HG03064 (cell line): ENCODE data around the gene HACD2.
"Not testable (repeated sequence)": the region's sequence is repeated elsewhere in the genome, so short reads cannot be mapped to it uniquely, and the experiment has no call there.

ENCODE experiments used
- ATAC-seq: cut with Tn5 transposase; IDR thresholded peaks from one replicate; pipeline ENCODE4 v1.9.1; 2021; ENCODE audit warnings: low read depth; ENCODE audit not compliant: unreplicated experiment

The HACD2 gene

GRCh38 chr3:123611674-123612073 lies 26.8 kb upstream of the HACD2 start:
- ATAC-seq, result not testable (repeated sequence)

DNA sequence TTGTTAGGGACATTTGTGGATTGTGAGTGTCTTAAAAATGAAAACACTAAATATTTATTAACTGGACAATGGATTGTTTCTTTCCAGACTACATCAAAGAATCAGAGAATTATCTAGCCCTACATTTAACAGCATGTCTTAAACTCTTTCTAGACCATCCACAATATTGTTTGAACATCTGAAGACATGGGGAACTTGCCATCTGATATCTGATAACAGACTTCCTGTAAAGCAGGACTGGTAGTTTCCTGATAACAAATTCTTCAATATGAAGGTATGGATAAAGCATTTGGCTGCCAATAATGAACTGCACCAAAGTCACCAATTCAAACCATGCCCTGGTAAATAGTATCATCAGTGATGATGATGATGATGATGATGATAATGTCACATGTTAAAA lies 26.2 kb upstream of the HACD2 start:
- no peak for ATAC-seq

DNA sequence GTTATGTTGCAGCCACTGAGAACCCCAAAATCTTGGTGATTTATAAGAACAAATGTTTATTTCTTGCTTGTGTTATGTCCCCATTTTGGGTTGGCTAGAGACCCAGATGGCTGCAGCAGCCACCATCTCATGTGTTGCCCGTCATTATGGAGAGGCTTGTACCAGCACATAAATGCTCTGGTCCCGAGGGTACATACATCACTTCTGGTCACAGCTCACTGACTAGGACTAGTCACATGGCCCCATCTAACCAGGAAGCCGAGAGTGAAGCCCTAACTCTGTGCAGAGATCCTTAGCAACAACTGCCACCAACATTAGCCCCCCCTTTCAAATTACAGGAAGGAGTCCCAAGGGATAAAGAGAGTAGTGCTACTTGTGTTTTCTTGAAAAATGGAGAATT lies 25.5 kb upstream of the HACD2 start:
- peak; percentile 87 for ATAC-seq

GRCh38 chr3:123609063-123609462 lies 24.2 kb upstream of the HACD2 start:
- ATAC-seq, result no peak

GRCh38 chr3:123608263-123608937 lies 23.5 kb upstream of the HACD2 start:
- ATAC-seq, result no peak

GRCh38 chr3:123606527-123606926 lies 21.7 kb upstream of the HACD2 start:
- ATAC-seq, result no peak

DNA sequence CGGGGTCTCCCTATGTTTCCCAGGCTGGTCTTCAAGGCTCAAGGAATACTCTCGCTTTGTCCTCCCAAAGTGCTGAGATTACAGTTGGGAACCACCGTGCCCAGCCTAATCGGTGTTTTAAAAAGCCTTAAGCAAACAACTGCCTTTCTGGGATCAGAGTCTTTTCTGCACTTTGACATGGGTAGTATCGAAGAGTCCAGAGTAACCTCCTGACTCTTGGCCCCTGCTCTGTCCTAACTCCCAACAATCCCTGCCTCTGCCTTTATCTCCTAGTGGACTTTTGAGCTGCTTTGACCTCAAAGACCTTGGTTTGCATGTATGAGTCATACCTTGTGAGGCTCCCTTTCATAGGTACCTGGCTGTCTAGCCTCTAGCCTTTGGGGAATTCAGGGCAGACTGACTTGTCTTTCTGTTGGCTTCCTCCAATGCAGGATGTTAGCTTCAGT lies 21.0 kb upstream of the HACD2 start:
- ATAC-seq, result peak; percentile 52

DNA sequence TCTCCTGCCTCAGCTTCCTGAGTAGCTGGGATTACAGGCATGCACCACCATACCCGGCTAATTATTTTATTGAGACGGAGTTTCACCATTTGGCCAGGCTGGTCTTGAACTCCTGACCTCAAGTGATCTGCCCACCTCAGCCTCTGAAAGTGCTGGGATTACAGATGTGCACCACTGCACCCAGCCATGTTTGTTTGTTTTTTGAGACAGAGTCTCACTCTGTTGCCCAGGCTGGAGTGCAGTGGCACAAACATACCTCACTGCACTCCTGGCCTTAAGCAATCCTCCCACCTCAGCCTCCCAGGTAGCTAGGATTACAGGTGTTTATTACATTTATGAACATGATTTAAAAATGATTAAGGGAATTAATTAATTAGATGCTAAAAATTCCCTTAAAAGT lies 18.3 kb upstream of the HACD2 start:
- not testable (repeated sequence) for ATAC-seq

DNA sequence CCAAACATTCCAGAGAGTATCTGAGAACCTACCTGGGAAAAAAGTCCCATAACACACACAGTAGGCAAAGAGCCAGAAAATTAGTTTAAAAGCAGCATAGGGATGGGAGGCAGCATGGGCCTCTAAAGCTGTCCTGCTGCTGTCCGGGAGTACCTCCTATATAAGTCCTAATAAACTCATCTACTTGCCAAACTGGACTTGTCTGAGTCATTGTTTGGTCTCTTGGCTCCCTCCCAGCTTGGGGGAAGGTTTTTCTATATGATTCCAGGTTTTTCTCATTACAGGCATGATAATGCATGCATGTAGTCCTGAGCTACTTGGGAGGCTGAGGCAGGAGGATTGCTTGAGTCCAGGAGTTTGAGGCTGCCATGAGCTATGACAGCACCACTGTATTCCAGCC lies 17.5 kb upstream of the HACD2 start:
- ATAC-seq, result no peak

DNA sequence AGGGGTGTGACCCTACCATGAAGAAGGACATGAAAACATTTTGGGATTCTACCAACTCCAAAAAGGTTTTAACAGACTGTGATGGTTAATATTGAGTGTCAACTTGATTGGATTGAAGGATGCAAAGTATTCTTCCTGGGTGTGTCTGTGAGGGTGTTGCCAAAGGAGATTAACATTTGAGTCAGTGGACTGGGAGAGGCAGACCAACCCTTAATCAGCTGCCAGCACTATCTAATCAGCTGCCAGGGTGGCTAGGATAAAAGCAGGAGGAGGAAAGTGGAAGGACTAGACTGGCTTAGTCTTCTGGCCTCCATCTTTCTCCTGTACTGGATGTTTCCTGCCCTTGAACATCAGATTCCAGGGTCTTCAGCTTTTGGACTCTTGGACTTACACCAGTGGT lies 16.0 kb upstream of the HACD2 start:
- ATAC-seq, result not testable (repeated sequence)

DNA sequence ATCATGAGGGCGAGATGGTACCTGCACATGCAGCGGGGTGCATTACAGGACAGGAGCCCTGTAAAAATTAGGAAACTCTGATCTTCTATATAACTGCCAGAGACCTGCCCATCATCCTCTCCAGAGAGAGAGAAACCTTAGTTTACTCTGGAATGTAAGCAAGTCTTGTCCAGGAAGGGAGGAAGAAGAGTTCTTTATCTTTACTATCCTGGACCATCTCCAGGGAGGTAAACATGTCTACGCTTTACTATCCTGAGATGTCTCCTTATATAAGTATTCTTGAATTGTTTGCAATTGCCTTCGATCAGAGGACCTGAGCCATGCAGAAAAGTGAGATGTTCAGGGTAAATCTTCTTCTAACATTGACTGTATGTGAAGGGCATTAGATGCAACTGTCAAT lies 12.7 kb upstream of the HACD2 start:
- ATAC-seq, result no peak

- ATAC-seq, result no peak
Measured at GRCh38 chr3:123595396-123596180, 10.7 kb upstream of the HACD2 start.

GRCh38 chr3:123593381-123593780 lies 8.5 kb upstream of the HACD2 start:
- no peak for ATAC-seq

DNA sequence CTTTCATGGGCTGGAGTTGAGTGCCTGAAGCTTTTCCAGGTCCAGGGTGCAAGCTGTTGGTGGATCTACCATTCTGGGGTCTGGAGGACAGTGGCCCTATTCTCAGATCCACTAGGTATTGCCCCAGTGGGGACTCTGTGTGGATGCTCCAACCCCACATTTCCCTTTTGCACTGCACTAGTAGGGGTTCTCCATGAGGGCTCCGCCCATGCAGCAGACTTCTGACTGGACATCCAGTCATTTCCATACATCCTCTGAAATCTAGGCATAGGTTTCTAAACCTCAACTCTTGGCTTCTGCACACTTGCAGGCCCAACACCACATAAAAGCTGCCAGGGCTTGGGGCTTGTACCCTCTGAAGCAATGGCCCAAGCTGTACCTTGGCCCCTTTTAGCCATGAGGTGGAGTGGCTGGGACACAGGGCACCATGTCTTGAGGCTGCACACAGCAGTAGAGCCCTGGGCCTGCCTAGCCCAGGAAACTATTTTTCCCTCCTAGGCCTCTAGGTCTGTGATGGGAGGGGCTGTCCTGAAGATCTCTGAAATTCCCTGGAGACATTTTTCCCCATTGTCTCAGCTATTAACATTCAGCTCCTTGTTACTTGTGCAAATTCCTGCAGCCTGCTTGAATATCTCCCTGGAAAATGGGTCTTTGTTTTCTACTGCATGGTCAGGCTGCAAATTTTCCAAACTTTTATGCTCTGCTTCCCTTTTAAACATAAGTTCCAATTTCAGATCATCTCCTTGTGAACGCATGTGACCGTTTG lies 6.0 kb upstream of the HACD2 start:
- no peak for ATAC-seq

DNA sequence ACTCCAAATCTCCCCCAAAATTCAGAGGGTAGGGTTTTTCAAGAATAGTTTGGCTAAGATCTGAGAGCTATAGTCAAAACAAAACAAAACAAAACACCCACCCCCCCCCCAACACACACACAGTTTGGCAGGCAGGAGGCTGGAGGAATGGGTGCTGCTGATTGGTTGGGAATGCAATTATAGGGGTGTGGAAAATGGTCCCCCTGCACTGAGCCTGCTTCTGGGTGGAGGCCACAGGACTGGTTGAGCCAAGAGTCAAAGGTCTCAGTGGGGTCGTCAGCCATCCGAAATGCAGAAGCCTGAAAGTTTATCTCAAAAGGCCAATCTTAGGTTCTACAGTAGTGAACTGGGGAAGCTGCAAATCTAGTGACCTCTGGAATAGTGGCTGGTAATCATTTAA lies 2.5 kb upstream of the HACD2 start:
- no peak for ATAC-seq

- ATAC-seq, result no peak
Measured at GRCh38 chr3:123586968-123587367, 2.1 kb upstream of the HACD2 start.

GRCh38 chr3:123586131-123586530 lies 1.3 kb upstream of the HACD2 start:
- no peak for ATAC-seq

GRCh38 chr3:123584284-123584987 lies 417 bp downstream of the HACD2 start:
- ATAC-seq, result peak; percentile 43

DNA sequence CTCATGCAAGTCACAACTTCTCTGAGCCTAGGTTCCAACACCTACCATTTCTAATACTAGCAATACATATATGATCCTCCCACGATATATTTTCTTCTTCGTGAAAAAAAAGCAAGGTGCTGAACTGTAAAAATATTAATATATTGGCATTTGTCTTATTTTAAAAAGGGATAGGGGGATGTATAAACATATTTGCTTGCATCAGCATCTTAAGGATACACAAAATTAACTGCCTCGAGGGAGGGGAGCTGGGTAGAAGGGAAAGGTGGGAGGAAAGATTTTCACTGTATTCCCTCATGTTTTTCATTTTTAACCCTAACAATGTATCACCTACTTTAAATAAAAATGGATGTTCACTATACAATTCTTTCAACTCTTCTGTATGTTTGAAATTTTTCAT lies 1.3 kb downstream of the HACD2 start:
- ATAC-seq, result no peak

DNA sequence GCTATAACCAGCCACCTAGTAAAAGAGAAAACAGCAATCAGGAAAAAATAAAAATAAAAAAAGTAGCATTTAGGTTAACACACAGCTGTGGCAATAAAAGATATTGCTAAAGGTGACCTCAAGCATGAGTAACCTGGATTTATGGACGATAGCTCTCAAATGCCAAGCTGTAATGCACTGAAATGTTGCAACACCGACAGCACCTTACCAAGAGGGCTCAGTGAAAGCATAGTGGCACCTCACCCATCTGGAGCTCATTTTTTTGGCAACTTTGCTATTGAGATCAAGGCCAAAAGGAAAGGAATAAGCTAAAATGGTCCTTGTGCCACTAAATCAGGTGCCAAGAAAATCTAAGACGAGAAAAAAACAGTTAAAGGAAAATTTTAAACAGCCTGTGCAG lies 2.5 kb downstream of the HACD2 start:
- no peak for ATAC-seq

- ATAC-seq, result no peak
Measured at GRCh38 chr3:123576122-123576521, 8.7 kb downstream of the HACD2 start.
